GM21381 (cell line): Measurements from ENCODE around the gene NR5A1.

Experiments
- ATAC-seq: cut with Tn5 transposase; IDR thresholded peaks from one replicate; pipeline ENCODE4 v1.9.1; 2021; ENCODE audit warnings: mild to moderate bottlenecking, moderate library complexity; ENCODE audit not compliant: unreplicated experiment

NR5A1 gene

GRCh38 chr9:124444166-124444565, 63.0 kb downstream of the NR5A1 start:
- ATAC-seq, result no peak

GRCh38 chr9:124443625-124444024, 63.6 kb downstream of the NR5A1 start:
- ATAC-seq, result no peak

- ATAC-seq, result no peak
Observed at GRCh38 chr9:124442826-124443225, 64.4 kb downstream of the NR5A1 start.

DNA sequence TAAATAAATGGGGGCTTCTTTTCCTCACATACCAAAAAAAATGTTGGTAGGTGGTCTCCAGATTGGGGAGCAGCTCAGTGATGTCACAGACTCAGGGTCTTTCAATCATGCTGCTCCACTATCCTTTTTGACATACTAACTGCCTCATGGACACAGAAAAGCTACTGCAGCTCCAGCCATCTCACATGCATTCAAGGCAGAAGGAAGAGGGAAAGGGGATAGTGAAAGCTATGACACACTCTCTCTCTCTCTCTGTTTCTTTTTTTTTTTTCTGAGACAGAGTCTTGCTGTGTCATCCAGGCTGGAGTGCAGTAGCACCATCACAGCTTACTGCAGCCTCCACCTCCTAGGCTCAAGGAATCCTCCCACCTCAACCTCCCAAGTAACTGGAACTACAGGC, 64.8 kb downstream of the NR5A1 start:
- no peak for ATAC-seq

DNA sequence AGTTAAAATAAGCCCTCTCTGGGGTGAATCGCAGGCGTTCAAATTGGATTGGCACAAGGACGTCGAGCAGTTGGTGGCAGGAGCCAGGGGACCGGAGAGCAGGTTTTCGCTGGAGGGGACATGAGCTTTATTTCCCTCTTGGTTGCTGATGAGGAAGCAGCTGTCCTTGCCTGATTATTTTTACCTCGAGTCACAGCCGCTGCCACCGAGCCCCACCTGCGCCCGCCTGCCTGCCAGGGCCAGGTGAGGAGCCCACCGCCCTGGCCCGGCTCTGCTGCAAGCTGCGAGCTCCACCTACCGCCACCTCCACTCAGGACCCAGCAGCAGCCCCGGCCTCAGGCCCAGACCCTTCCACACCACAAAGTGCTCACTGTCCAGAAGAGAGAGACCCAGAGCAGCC, 65.9 kb downstream of the NR5A1 start:
- no peak for ATAC-seq

GRCh38 chr9:124440786-124441185, 66.4 kb downstream of the NR5A1 start:
- ATAC-seq, result no peak

DNA sequence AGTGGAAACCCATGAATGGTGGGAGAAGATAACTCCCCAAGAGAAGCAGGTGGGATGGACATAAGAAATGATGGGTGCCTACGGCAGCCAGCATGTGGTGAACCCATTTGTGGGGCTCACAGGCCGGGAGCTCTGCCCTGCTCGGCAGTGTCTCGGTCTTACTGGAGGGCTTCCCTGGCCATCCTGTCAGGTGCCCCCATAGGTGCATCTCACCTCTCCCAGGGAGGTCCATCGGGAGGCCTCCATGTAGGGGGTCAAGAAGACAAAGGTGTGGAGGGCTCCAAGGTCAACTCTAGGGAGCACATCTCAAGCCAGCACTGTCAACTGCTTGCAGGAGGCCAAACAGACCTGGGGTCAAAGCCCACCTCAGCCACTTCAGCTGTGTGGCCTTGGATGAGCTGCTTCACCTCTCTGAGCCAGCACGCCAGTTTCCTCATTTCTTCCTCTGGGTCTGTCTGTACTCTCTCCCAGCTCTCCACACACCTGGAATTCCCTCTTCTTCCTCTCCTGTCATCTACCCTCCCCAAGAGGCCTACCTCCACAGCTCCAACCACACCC, 67.4 kb downstream of the NR5A1 start:
- ATAC-seq, result no peak

- ATAC-seq, result no peak
Observed at GRCh38 chr9:124439086-124439485, 68.1 kb downstream of the NR5A1 start.

DNA sequence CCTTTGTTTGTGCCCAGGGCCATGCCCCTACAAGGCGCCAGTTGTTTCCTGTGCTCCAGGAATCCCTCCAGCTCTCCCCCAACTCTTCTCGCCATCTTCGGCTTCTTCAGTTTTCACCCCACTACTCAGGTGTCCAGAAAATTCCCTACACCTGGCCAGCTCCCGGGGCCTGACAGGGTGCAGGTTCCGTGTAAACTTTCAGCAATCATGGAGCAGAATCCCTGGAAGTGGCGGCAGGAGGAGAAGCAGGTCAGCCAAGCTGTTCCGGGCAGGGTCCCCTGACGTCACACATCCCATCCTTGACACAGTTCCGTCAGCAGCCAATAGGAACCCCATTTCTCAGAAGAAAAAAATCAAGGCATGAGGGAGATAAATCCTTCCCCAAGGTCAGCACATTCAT, 69.1 kb downstream of the NR5A1 start:
- no peak for ATAC-seq

DNA sequence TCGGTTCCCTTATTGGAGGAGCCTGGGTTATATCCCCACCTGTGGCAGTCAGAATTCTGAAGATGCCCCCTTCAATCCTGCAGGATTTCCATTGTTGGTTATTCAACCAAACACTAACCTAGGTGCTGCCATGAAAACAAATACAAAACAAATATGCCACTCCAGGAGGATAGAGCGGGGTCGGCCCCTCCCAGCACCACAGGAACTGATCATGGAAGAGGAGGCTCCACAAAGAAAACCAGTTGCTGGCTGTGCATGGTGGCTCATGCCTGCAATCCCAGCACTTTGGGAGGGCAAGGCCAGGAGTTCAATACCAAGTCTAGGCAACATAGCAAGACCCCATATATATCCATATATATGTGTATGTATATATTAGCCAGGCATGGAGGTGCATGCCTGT, 70.1 kb downstream of the NR5A1 start:
- ATAC-seq, result no peak

- ATAC-seq, result no peak
Observed at GRCh38 chr9:124436320-124436719, 70.9 kb downstream of the NR5A1 start.
